ENCODE results near the gene TERC.
"Not testable (repeated sequence)": the region's sequence is repeated elsewhere in the genome, so short reads cannot be mapped to it uniquely, and the experiment has no call there.

DNA sequence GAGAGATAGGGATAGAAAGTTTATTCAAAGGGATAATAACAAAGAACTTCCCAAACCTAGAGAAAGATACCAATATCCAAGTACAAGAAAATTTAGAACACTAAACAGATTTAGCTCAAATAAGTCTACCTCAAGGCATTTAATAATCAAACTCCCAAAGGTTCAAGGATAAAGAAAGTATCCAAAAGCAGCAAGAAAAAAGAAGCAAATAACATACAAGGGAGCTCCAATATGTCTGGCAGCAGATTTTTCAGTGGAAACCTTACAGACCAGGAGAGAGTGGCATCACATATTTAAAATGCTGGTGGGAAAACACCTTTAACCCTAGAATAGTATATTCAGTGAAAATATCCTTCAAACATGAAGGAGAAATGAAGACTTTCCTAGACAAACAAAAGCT, 33.0 kb downstream of the TERC start:
- TF ChIP-seq, protein P1, sequence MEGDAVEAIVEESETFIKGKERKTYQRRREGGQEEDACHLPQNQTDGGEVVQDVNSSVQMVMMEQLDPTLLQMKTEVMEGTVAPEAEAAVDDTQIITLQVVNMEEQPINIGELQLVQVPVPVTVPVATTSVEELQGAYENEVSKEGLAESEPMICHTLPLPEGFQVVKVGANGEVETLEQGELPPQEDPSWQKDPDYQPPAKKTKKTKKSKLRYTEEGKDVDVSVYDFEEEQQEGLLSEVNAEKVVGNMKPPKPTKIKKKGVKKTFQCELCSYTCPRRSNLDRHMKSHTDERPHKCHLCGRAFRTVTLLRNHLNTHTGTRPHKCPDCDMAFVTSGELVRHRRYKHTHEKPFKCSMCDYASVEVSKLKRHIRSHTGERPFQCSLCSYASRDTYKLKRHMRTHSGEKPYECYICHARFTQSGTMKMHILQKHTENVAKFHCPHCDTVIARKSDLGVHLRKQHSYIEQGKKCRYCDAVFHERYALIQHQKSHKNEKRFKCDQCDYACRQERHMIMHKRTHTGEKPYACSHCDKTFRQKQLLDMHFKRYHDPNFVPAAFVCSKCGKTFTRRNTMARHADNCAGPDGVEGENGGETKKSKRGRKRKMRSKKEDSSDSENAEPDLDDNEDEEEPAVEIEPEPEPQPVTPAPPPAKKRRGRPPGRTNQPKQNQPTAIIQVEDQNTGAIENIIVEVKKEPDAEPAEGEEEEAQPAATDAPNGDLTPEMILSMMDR (IDR thresholded peaks at IDR 0.05; ENCODE audit: poor library complexity), result not testable (repeated sequence)
- not testable (repeated sequence) for TF ChIP-seq EZH2 (IDR thresholded peaks at IDR 0.05; ENCODE audit: borderline replicate concordance); EZH2phosphoT487 (IDR thresholded peaks at IDR 0.05; ENCODE audit: low read depth, severe bottlenecking, unreplicated experiment)

All from hepatocyte (in vitro differentiated cells).